Neutrophil (primary cell): ENCODE results near the gene DCC.

Experiments used
- H3K27ac ChIP-seq: fragments of 200-600 bp; sonication (generic); 2 replicates; pipeline ENCODE4 v1.5.1; 2016; ENCODE audit warnings: mild to moderate bottlenecking, moderate library complexity
- H3K27me3 ChIP-seq: fragments of 200-600 bp; sonication (generic); 2 replicates; pipeline ENCODE4 v1.6.0; 2016; ENCODE audit warnings: mild to moderate bottlenecking
- H3K36me3 ChIP-seq: fragments of 200-600 bp; sonication (generic); 2 replicates; pipeline ENCODE4 v1.5.1; 2017
- H3K4me1 ChIP-seq, 2 experiments: fragments of 200-600 bp in 1 of 2; sonication (generic) in 1 of 2; 1 replicate in 1 of 2; 2 replicates in 1 of 2; pipeline versions ENCODE4 v1.5.1 to v1.6.1; 2013 to 2016; ENCODE audit warnings: low read depth in 1 of 2, low read length in 1 of 2, mild to moderate bottlenecking in 1 of 2, moderate library complexity in 1 of 2; ENCODE audit not compliant: control insufficient read depth in 1 of 2, insufficient read depth in 1 of 2
- H3K4me3 ChIP-seq, 2 experiments: fragments of 200-600 bp in 1 of 2; sonication (generic) in 1 of 2; 1 replicate in 1 of 2; 2 replicates in 1 of 2; pipeline ENCODE4 v1.5.1; 2013 to 2016; ENCODE audit warnings: low read depth in 1 of 2, low read length in 1 of 2, mild to moderate bottlenecking in 1 of 2, moderate library complexity in 1 of 2
- H3K9me3 ChIP-seq: fragments of 200-600 bp; sonication (generic); 2 replicates; pipeline ENCODE4 v1.5.1; 2016
- CTCF ChIP-seq: fragments of 200-600 bp; sonication (generic); IDR thresholded peaks from 2 replicates; pipeline ENCODE4 v1.5.1; 2016; ENCODE audit warnings: antibody characterized with exemption

The DCC gene

GRCh38 chr18:52339891-52340371 lies at the start of gene DCC:
Gene DCC, plus strand, starts transcription at chr18:52340197. Its CDS starts 591 bp downstream, at chr18:52340788.
- no peaks in the 10 kb centered on the region for H3K9me3 ChIP-seq
- no peak for TF ChIP-seq CTCF
- H3K27me3 ChIP-seq = peaks cover 64% of the 10 kb centered on the region
- no peak within 1 kb of the TSS for H3K27ac ChIP-seq
- no peak within 1 kb of the TSS for H3K4me3 ChIP-seq
- H3K36me3 ChIP-seq = no peaks in the 10 kb centered on the region
- no peaks in the 10 kb centered on the region for H3K4me1 ChIP-seq

GRCh38 chr18:52310651-52311050 lies 29.3 kb upstream of the DCC start:
- H3K27me3 ChIP-seq = no peaks in the 10 kb centered on the region
- H3K27ac ChIP-seq = no peak overlapping the region
- H3K4me1 ChIP-seq = no peaks in the 10 kb centered on the region
- TF ChIP-seq CTCF = no peak
- H3K9me3 ChIP-seq = no peaks in the 10 kb centered on the region
- no peaks in the 10 kb centered on the region for H3K36me3 ChIP-seq
- H3K4me3 ChIP-seq = no peak overlapping the region

GRCh38 chr18:52311331-52311730 lies 28.7 kb upstream of the DCC start:
- no peak for TF ChIP-seq CTCF
- H3K27me3 ChIP-seq = no peaks in the 10 kb centered on the region
- H3K36me3 ChIP-seq = no peaks in the 10 kb centered on the region
- no peak overlapping the region for H3K4me3 ChIP-seq
- no peaks in the 10 kb centered on the region for H3K9me3 ChIP-seq
- H3K4me1 ChIP-seq = no peaks in the 10 kb centered on the region
- H3K27ac ChIP-seq = no peak overlapping the region

GRCh38 chr18:52312346-52312745 lies 27.7 kb upstream of the DCC start:
- Histone ChIP-seq H3K4me3 (no peak overlapping the region), H3K4me1 (no peaks in the 10 kb centered on the region), H3K27ac (no peak overlapping the region), H3K36me3 (no peaks in the 10 kb centered on the region), H3K27me3 (no peaks in the 10 kb centered on the region), H3K9me3 (no peaks in the 10 kb centered on the region)
- TF ChIP-seq CTCF = no peak

- H3K27me3 ChIP-seq = no peaks in the 10 kb centered on the region
- H3K4me1 ChIP-seq = no peaks in the 10 kb centered on the region
- H3K4me3 ChIP-seq = no peak overlapping the region
- TF ChIP-seq CTCF = no peak
- no peak overlapping the region for H3K27ac ChIP-seq
- no peaks in the 10 kb centered on the region for H3K36me3 ChIP-seq
- H3K9me3 ChIP-seq = no peaks in the 10 kb centered on the region
Measured at GRCh38 chr18:52313213-52313612, 26.8 kb upstream of the DCC start.
